NAMALWA (cell line): ENCODE data around the gene RAB25.
"Not testable (repeated sequence)": the region's sequence is repeated elsewhere in the genome, so short reads cannot be mapped to it uniquely, and the experiment has no call there.

Source experiments
- DNase-seq: peaks from one replicate; pipeline ENCODE4 v3.0.0-alpha.2; 2015; ENCODE audit warnings: low spot score

RAB25 gene

GRCh38 chr1:156060937-156061636 is at the start of gene RAB25:
TSS of gene RAB25 (plus strand) at chr1:156061160. CDS start at chr1:156061401, 241 bp downstream.
- DNase-seq = no peak

DNA sequence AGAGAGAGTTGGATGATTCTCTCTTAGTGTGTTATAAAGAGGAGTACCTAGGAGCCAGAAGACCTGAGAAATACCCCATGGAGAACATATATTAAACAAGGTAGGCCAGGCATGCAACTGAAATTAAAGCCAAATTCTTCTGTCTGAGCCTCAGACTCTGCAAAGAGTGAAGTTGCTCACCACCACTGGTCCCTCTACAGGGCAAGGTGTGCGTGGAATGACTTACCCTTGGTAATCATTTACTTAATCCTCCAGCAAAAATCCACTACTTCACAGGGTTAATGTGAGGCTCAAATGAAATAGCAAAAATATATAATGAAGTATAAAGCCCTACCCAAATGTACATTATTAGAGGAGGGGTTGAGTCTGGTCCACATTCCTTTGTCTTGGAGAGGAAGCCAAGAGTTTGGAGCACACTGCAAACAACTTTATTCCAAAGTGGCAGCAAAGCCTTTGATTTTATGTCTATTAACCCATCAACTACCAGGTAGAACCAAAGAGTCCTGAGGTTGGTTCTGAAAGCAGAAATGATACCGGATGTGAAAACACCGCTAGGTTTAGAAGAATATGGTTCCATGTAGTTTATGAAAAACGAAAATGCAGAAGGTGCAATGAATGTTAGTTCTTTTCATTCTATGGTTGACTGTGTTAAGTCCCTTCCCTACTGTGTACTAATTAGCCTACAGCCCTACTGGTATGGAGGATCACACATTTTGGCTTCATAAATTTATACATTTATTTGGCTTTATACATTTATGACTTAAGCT is 48.7 kb upstream of the RAB25 start:
- no peak for DNase-seq

DNA sequence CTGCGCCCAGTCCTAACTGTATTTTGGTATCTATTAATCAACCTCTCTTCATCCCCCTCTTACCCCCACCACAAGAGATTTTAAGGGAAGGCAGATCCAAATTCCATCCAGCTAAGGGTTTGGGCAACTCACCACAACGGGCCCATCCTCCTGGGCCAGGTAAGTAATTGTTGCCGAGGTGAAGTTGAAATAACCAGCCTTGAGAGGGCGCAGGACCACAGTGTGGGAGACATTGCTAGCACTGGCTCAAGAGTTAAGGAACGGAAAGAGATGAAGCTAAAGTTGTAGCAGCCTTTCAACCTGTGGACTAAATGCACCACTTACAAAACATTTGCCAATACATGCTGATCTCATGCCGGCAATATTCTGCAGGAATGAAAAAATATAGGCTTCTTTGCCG is 46.1 kb upstream of the RAB25 start:
- no peak for DNase-seq

GRCh38 chr1:156019946-156020292 is 41.0 kb upstream of the RAB25 start:
- DNase-seq = no peak

GRCh38 chr1:156020293-156021092 is 40.5 kb upstream of the RAB25 start, which contains the start of gene SSR2:
TSS of gene SSR2 (minus strand) at chr1:156020951. CDS start at chr1:156020167, 784 bp downstream.
- peak; percentile 97 for DNase-seq

- DNase-seq = no peak
Measured at GRCh38 chr1:156021093-156021428, 39.9 kb upstream of the RAB25 start.

- no peak for DNase-seq
Measured at GRCh38 chr1:156021954-156022353, 39.0 kb upstream of the RAB25 start.

GRCh38 chr1:156024801-156025200 is 36.2 kb upstream of the RAB25 start:
- DNase-seq = no peak

DNA sequence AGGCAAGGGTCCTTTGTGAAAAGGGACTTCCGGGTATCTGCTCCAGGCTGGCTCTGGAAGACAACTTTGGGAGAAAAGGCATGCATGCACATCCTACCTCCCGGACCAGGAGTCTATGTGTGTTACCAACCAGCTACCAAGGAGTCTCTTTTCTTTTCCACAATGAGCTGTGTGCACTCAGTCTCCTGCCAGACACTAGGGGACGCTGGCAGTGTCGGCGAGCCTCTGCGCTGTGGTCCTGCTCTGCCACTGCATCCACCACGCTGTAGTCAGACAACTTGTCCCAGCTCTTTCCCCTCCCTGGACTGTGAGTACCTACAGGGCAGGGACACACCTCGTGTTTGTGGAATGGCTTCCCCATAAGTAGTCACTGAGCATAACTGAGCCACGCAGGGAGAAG is 35.1 kb upstream of the RAB25 start:
- peak; percentile 76 for DNase-seq

DNA sequence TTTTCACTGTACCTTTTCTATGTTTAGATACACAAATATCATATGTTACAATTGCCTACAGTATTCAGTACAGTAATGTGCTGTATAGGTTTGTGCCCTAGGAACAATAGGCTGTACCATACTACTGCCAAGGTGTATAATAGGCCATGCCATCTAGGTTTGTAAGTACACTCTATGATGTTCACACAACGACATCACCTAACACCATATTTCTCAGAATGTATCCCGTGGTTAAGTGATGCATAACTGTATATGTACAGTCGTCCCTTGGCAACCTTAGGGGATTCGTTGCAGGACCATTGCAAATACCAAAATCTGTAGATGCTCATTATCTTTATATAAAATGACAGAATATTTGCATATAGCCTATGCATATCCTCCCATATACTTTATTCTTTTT is 34.4 kb upstream of the RAB25 start:
- no peak for DNase-seq

DNA sequence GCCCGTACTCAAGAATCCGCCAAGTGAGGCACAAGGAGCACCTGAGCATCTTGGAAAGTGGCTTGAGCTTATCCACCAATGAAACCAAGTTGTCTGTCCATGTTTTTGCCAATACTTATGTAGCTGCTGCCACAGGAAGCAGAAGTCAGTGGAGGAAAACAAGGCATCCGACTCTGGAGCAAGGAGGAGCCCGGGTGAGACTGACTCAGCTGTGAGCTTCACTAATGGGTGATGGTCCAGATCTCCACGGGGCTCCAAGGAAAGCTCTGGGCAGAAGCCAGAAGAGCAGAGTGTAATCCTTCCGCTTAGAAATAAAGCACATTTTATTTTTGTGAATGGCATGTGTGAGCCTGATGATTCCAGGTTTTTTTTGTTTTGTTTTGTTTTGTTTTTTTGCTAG is 27.9 kb upstream of the RAB25 start:
- no peak for DNase-seq

DNA sequence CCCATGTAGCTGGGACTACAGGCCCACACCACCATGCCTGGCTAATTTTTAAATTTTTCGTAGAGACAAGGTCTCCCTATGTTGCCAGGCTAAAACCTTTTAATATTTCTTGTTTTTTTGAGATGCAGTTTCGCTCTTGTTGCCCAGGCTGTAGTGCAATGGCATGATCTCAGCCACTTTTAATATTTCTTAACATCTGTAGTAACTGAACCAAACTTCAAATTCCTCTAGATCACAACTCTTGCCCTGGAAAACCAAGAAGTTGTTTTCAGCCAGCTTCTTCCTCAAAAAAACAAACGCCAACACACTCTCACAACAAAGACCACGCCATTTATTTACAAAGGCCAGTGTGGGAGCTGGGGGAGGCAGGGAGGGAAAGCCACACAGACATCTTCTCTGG is 26.0 kb upstream of the RAB25 start:
- DNase-seq = not testable (repeated sequence)

DNA sequence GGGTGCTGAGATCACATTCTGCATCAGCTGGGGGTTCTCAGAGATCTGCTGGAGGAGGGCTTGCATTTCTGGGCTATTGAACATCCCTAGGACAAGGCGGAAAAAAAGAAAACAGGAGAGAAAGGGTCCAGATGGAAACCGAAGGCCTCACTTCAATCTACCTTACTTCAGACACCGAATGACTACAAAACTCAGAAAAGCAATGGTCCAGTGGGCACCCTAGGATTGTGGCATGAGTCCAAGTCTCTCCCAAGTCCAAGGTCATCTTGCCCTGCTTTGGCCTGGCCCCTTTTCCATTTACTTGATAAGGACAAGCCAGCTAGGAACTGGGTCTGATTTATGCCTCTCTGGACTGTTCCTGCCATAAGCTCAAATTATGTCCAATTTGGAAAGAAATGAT is 18.1 kb upstream of the RAB25 start:
- no peak for DNase-seq

GRCh38 chr1:156045076-156045475 is 15.9 kb upstream of the RAB25 start:
- DNase-seq = no peak

DNA sequence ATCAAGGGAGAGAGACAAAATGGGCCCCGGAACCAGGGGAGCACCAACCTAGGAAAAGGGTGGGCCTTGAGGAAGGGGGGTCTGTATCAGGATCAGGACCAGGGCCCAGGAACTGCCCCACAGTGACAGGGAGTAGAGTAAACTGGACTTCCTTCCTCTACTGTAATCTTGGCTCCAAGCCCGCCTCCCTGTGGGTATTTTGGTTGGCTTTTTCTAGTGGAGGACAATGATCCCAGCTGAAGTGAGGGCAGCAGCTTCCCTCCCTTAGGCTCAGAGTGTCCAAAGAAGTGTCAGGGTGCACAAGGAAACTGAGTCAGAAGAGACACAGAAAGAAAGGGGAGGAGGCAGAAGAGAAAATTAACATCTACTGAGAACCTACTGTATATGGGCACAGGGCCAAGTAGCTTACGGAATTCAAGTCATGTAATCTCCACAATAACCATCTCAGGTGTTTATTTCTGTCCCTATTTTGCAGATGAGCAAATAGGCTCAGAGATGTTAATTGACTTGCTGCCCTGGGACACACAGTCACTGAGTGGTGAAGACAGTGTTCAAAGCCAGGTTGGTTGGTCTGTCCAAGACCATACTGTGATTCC is 12.2 kb upstream of the RAB25 start:
- no peak for DNase-seq

DNA sequence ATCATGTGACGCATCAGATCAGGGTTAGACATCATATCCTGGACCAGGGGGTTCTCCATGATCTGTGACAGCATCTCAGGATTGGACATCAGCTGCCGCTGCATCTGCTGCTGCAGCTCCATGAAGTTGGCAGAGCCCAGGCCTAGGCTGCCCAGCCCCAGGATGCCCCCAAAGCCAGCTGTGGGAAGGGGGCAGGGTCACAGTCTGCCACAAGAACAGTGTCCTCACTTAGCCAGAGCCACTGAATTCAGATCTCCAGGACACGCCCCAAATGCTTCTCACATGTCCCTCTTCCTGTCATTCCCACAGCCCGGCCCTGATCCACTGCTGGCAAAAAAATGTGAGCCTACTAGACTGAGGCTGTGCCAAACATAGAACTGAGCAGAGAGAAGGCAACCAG is 10.6 kb upstream of the RAB25 start:
- DNase-seq = no peak

- no peak for DNase-seq
Measured at GRCh38 chr1:156051011-156051725, 9.8 kb upstream of the RAB25 start.

GRCh38 chr1:156052862-156053767 is 7.8 kb upstream of the RAB25 start:
- DNase-seq = peak; percentile 91

- peak; percentile 92 for DNase-seq
Measured at GRCh38 chr1:156053768-156054499, 7.0 kb upstream of the RAB25 start, which contains the start of gene UBQLN4. TSS of gene UBQLN4 (minus strand) at chr1:156053798. CDS start at chr1:156053701, 97 bp downstream.
